Stomach (tissue), 4 donors: ENCODE data around the gene TNS3.

ENCODE experiments used
- CTCF ChIP-seq, 7 experiments: fragments of 450-650 bp in 4 of 7; fragments of 200-600 bp in 3 of 7; sonication (generic) in 3 of 7; IDR thresholded peaks; one replicate each; pipeline ENCODE4 v1.5.1; 2016 to 2019; ENCODE audit warnings: antibody characterized with exemption in 7 of 7, control low read depth in 2 of 7, mild to moderate bottlenecking in 1 of 7
- EP300 ChIP-seq: sonication (generic); formaldehyde crosslinking; IDR thresholded peaks from one replicate; pipeline ENCODE4 v1.6.1; 2017; ENCODE audit warnings: antibody characterized with exemption
- POLR2A ChIP-seq, 4 donors: fragments of 450-650 bp; IDR thresholded peaks; one replicate each; pipeline ENCODE4 v1.6.1; 2016; ENCODE audit warnings: antibody characterized with exemption in 4 of 4, control low read depth in 2 of 4, mild to moderate bottlenecking in 1 of 4, moderate library complexity in 1 of 4
- POLR2AphosphoS5 ChIP-seq, 3 donors: sonication (generic); formaldehyde crosslinking; IDR thresholded peaks; one replicate each; pipeline ENCODE4 v1.6.1; 2016; ENCODE audit warnings: antibody characterized with exemption in 3 of 3

DNA sequence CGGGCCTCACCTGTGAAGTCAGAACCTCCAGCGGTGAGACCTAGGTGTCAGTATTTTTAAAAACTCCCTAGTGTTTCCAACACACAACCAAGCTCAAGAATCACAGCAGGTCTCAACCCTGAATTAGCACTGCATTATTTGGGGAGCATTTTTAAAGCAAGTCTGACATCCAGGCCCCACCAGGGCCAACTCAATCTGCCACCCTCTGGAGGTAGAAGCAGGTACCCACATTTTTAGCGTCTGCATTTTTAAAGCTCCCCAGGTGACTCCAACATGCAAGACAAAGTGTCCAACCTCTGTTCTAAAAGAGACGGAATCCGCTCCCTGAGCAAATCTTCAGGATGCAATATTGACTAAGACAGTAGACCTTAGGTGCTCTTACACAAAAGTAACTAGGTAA is 225.7 kb downstream of the TNS3 start:
- TF ChIP-seq CTCF (IDR thresholded peaks at IDR 0.05) (no peak), POLR2A (IDR thresholded peaks at IDR 0.05) (no peak), EP300 (no peak), POLR2AphosphoS5 (IDR thresholded peaks at IDR 0.05) (no peak)
